Germinal center (tissue), 1 donor: ENCODE results near the gene ROR2.

ENCODE experiments used
- DNase-seq: peaks from one replicate; pipeline ENCODE4 v3.0.0; 2012; ENCODE audit warnings: mixed read lengths, low spot score

Gene ROR2

DNA sequence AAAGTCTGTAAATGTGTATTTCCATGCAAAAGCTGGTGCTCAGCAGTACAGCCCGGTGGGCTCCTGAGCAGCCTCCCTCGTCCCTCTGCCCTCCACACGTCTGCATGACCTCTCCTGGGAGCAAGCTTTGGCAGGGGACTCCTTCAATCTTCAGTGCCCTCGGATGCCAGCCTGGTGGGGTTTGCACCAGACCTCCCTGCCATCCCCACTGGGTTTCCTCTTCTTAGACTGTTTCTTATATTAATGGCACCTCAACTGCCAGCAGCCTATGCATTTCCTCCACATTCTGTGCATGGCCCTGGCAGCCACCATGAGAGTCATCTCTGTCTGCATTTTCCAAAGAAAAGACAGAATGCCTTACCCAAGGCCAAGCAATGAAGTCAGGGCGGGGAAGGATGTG lies 108.4 kb downstream of the ROR2 start:
- DNase-seq = no peak

DNA sequence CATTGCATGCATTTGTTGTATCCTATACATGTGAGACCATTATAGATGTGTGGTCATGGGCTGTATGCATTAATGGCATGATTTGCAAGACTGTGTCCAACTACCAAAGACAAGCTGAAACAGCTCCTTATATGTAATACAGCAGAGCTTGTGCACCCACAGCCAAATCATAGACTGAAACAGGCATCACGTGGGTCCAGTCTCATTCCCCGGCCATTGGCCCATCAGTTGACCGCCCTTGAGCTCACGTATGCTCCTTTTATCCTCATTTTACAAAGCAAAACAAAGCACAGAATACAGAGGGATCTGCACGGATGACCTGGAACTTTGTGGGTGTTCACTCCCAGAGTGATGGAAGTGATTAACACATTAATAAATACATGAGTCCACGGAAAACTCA lies 109.1 kb downstream of the ROR2 start:
- no peak for DNase-seq

- DNase-seq = no peak
Measured at GRCh38 chr9:91840469-91840868, 109.6 kb downstream of the ROR2 start.

DNA sequence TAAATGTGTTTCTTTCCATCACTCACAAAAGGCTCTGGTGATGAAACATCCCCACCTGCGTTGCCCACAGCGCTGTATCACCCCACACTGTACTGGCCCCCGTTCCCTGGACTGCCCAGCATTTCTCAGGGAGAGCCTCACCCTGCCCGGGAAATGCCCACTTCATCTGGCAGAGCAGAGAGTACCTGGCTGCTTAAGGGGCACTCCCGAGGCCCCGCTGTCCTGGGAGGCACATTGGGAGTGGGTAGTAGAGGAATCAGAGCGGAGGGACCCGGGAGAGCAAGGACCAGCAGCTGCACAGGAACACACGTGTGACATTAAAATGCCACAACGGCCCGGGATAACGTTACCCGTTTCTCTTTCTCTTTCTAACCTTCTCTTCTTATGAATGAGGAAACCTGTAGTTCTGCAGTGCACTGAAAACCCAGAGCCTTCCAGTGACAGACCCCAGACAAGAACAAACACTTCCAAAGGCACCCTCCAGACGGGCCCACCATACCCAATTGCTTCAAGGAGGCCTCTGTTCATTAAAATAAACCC lies 110.0 kb downstream of the ROR2 start:
- DNase-seq = no peak

- no peak for DNase-seq
Measured at GRCh38 chr9:91837981-91838731, 111.9 kb downstream of the ROR2 start.

GRCh38 chr9:91836515-91836914 lies 113.5 kb downstream of the ROR2 start:
- DNase-seq = no peak

DNA sequence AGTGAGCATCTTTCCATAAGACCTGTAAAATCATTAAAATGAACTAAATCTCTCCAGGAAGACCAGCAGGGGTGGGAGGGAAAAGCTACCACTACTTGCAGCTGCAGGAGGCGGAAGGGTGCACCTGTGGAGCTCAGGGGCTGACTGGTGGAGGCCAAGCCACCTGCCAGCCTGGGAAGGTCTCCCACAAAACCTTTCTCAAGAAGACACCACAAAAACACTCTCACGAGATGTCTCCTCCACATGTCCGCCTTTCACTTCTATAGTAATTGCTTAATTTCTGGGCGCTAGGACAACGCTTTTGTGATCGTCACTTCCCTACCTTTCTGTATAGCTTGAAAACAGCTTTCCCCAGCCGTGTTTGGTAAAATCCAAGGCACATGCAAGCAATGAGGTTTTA lies 114.4 kb downstream of the ROR2 start:
- no peak for DNase-seq

GRCh38 chr9:91835216-91835615 lies 114.8 kb downstream of the ROR2 start:
- DNase-seq = no peak

DNA sequence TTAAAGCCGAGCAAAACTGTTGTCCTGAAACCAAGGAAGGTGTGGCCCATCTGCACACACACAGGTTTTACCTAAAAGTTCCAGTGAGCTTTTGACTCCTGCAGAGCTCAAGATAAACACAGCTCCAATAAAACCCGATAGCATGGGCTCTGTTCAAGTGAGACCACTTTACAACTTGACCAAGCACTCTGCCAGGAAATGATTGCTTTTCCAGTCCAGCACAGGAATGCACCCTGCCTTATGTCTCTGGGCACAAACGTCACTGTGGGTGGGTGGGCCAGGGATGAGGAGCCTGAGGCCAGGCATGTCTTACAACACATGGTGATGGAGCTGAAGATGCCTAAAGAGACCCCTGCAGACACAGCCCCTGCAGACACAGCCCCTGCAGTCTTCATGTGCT lies 115.3 kb downstream of the ROR2 start:
- DNase-seq = no peak

DNA sequence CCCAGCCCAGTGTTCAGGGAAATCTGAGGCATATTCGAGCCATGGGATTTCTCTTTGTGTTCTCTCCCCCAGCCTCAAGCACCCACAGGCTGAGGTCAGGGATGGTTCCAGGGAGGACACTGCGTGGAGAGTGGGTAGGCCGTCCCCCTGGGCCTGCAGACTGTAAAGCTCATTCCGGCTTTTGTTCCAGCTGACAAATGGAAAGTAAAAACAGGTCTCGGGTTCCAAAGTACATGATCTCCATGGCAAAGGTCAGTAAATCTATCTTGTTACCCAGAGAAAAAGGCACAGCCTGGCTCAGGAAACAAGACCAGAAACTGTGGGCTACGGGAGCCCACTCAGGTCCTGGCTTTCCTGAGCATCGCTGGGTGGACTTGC lies 116.2 kb downstream of the ROR2 start:
- no peak for DNase-seq

DNA sequence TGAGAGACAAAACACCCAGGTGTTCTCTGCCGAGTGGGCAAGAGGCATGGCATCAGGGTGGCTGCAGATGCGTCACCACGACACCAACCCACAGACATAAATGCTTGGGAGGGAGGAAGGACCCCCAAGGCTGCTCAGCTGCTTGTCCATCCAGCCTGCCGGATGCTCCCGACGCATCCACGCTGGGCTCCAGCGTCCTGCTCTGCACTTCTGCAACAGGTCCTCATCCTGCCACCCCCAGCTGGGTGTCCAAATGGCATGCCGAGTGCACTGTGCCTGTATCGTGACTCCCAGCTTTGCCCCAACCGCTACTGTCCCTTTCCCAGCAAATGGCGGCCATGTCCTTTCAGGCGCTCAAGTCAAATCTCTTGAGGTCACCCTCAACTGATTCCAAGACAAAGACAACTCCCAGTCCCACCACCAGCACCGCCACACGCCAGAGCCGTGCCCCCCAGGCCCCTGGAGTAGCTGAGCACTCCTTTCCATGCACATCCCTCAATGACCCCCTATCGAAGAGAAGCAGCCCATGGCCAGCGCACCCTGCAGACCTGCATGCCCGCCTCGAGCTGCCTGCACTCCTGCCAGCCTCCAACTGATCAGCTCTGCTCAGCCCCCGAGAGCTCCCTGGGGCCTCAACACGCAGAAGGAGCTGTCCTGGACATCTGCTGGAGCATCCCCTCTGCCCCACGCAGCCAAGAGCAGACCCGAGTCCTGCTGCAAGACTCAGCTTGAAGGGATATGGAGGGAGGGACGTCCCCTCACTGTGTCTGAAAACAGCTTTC lies 116.7 kb downstream of the ROR2 start:
- no peak for DNase-seq

DNA sequence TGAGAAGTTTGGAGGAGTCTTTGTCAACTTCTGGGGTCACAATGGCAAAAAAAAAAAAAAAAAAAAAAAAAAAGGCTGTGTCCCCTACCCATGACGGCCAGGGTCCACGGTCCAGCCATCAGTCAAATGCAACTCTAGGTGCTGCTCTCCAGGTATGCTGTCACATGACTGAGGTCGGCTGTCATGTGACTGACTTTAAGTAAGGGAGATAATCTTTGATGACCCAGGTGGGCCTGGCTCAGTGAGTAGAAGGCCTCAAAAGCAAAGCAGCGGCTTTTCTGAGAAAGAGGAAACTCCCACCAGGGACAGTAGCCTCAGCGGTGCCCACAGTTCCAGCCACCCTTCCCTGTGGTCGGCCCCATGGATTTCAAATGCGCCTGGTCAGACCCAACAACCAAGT lies 117.7 kb downstream of the ROR2 start:
- no peak for DNase-seq

- no peak for DNase-seq
Measured at GRCh38 chr9:91825866-91826265, 124.2 kb downstream of the ROR2 start.

- no peak for DNase-seq
Measured at GRCh38 chr9:91825422-91825821, 124.6 kb downstream of the ROR2 start.

- no peak for DNase-seq
Measured at GRCh38 chr9:91824601-91825305, 125.3 kb downstream of the ROR2 start.

- no peak for DNase-seq
Measured at GRCh38 chr9:91824151-91824550, 125.9 kb downstream of the ROR2 start.

DNA sequence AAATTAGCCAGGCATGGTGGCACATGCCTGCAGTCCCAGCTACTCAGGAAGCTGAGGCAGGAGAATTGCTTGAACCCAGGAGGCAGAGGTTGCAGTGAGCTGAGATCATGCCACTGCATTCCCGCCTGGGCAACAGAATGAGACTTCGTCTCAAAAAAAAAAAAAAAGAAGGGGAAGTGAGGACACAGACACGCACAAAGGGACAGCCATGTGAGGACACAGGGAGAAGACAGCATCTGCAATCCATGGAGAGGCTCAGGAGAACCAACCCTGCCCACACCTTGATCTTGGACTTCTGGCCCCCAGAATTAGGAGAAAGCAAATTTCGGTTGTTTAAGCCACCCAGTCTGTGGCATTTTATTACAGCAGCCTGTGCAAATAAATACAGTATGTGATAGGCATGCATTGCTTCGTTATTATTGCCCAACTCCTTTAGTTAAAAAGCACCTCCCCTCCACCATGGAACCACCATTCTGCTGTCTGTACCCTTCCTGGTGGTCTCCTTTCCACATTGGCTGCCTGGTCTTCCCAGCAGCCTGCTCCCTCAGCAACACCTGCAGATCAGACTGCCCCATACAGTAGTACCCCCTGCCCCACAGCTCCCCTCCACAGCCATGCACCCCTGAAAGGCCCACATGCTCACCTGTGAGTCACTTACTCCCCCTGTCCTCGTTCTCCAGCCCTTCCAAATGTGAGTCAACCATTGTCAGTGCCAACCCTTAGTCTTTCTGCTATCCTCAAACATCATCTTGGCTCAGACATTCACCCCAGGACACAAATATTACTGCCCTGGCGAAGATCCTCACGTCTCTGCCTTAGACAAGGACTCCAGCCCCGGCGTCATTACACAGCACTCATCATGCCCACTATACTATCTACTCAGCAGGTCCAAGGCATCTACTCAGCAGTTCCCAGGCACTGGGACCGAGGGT lies 128.8 kb downstream of the ROR2 start:
- DNase-seq = no peak

GRCh38 chr9:91820126-91820750 lies 129.8 kb downstream of the ROR2 start:
- DNase-seq = no peak

- DNase-seq = no peak
Measured at GRCh38 chr9:91818647-91819403, 131.2 kb downstream of the ROR2 start.

- no peak for DNase-seq
Measured at GRCh38 chr9:91818225-91818585, 131.8 kb downstream of the ROR2 start.
